Spleen (tissue), 11 donors: ENCODE data around the gene BASP1. TPM values are rescaled to one million over a fixed set of nuclear protein-coding genes. Genes with fewer than 3 reads are reported as not detected.

Source experiments
- DNase-seq: peaks from one replicate; pipeline ENCODE4 v3.0.0-alpha.2; 2020
- H3K27ac ChIP-seq, 8 donors: fragments of 200-600 bp; sonication (generic) in 7 of 8; 1 replicate in 4 of 8; 2 replicates in 4 of 8; pipeline versions ENCODE4 v1.5.0 to v1.8.0; 2016 to 2021; ENCODE audit warnings: inconsistent platforms in 4 of 8, mild to moderate bottlenecking in 4 of 8, moderate library complexity in 1 of 8
- H3K27me3 ChIP-seq, 7 donors: fragments of 200-600 bp; sonication (generic) in 6 of 7; replicated peaks in 1 of 7; 1 replicate in 4 of 7; 2 replicates in 3 of 7; pipeline versions ENCODE4 v1.5.0 to v1.8.0; 2016 to 2021; ENCODE audit warnings: inconsistent platforms in 3 of 7, mild to moderate bottlenecking in 1 of 7
- H3K36me3 ChIP-seq, 6 donors: fragments of 200-600 bp; sonication (generic) in 5 of 6; 1 replicate in 4 of 6; 2 replicates in 2 of 6; pipeline versions ENCODE4 v1.5.0 to v1.8.0; 2016 to 2021; ENCODE audit warnings: inconsistent platforms in 2 of 6
- H3K4me1 ChIP-seq, 6 donors: fragments of 200-600 bp; sonication (generic) in 5 of 6; 1 replicate in 3 of 6; 2 replicates in 3 of 6; pipeline versions ENCODE4 v1.5.0 to v1.8.0; 2016 to 2021; ENCODE audit warnings: inconsistent platforms in 3 of 6
- H3K4me3 ChIP-seq, 8 donors: fragments of 200-600 bp; sonication (generic) in 7 of 8; 1 replicate in 4 of 8; 2 replicates in 4 of 8; pipeline versions ENCODE4 v1.5.0 to v1.8.0; 2016 to 2021; ENCODE audit warnings: inconsistent platforms in 4 of 8, mild to moderate bottlenecking in 4 of 8, moderate library complexity in 2 of 8
- H3K9me3 ChIP-seq, 8 donors: fragments of 200-600 bp; sonication (generic) in 7 of 8; 1 replicate in 4 of 8; 2 replicates in 4 of 8; pipeline versions ENCODE4 v1.5.0 to v1.8.0; 2016 to 2021; ENCODE audit warnings: inconsistent platforms in 4 of 8
- POLR2A ChIP-seq, 3 donors: fragments of 450-650 bp; IDR thresholded peaks; one replicate each; pipeline ENCODE4 v1.5.1; 2017; ENCODE audit warnings: antibody characterized with exemption in 3 of 3, mild to moderate bottlenecking in 1 of 3
- POLR2AphosphoS5 ChIP-seq, 3 donors: sonication (generic); formaldehyde crosslinking; IDR thresholded peaks; one replicate each; pipeline ENCODE4 v1.5.1; 2017; ENCODE audit warnings: antibody characterized with exemption in 3 of 3
- WGBS, 5 donors: extraction: QIAGEN DNeasy Blood & Tissue Kit in 3 of 5; methylation state at CpG; one replicate each; pipeline versions ENCODE4 v1.1.5 to v1.1.7; 2013 to 2018; 5-methylcytosine and 5-hydroxymethylcytosine counted together
- intact Hi-C: fragments of 100-400 bp; cut with DNase I; formaldehyde crosslinking; loops from one replicate; pipeline ENCODE4 v1.15.0; 2023; ENCODE audit warnings: low total_unique reads
- polyA plus RNA-seq, 3 donors: library from polyadenylated mRNA; stranded (reverse); fragments of 200-250 nt; gene quantifications; one replicate each; pipeline ENCODE4 v1.2.1, GENCODE V29; 2013
- total RNA-seq, 7 donors: library from RNA; depleted of rRNA in 3 of 7; stranded (reverse); fragments of >200 nt in 3 of 7; fragmentation: NEBNext Ultra II Directional in 4 of 7; extraction: Animal tissue kit (Norgen Biotek cat#: 25700) in 4 of 7; gene quantifications; one replicate each; pipeline versions ENCODE4 v1.1.0 to v1.2.1, GENCODE V29; 2016 to 2021
- TF ChIP-seq, protein P1 (sequence below), 11 experiments: fragments of 200-600 bp in 7 of 11; fragments of 450-650 bp in 4 of 11; sonication (generic) in 4 of 11; IDR thresholded peaks in 8 of 11; conservative IDR thresholded peaks in 3 of 11; 1 replicate in 7 of 11; 2 replicates in 4 of 11; pipeline versions ENCODE4 v1.4.0 to v1.8.0; 2016 to 2021; ENCODE audit warnings: antibody characterized with exemption in 11 of 11, inconsistent platforms in 4 of 11, mild to moderate bottlenecking in 1 of 11
- donor health status: healthy with polysubstance abuse.
- donor health status: DM: no; HTN: no; CAD: no; lungs with moderate emphysema.
- donor health status: DM: no; HTN: no; CAD: no.
- donor health status: Bipolar disorder and iron deficiency.
- donor health status: healthy.
- donor health status: DM: no; HTN: no; CAD: no.
- donor health status: DM: yes; HTN: yes; CAD: no.

Gene BASP1
- total and polyA plus RNA-seq, 10 donors = 44.5 to 168 (median 102) TPM

- H3K27me3 ChIP-seq = no peaks in the 10 kb centered on the region
- peaks cover 0 to 4% (median 0%) of the 10 kb centered on the region in 6 donors for H3K36me3 ChIP-seq
- no peak for DNase-seq
- TF ChIP-seq, protein P1, sequence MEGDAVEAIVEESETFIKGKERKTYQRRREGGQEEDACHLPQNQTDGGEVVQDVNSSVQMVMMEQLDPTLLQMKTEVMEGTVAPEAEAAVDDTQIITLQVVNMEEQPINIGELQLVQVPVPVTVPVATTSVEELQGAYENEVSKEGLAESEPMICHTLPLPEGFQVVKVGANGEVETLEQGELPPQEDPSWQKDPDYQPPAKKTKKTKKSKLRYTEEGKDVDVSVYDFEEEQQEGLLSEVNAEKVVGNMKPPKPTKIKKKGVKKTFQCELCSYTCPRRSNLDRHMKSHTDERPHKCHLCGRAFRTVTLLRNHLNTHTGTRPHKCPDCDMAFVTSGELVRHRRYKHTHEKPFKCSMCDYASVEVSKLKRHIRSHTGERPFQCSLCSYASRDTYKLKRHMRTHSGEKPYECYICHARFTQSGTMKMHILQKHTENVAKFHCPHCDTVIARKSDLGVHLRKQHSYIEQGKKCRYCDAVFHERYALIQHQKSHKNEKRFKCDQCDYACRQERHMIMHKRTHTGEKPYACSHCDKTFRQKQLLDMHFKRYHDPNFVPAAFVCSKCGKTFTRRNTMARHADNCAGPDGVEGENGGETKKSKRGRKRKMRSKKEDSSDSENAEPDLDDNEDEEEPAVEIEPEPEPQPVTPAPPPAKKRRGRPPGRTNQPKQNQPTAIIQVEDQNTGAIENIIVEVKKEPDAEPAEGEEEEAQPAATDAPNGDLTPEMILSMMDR (IDR thresholded peaks at IDR 0.05 in 8 of 11, conservative IDR thresholded peaks at IDR 0.05 in 3 of 11) = no peak
- peak in 2 of 3 donors; percentile 21 to 86 for TF ChIP-seq POLR2AphosphoS5 (IDR thresholded peaks at IDR 0.05)
- H3K4me3 ChIP-seq = peak overlapping the region in 1 of 8 donors; percentile 39
- peak overlapping the region in 7 of 8 donors; percentile 30 to 83 (median 79) for H3K27ac ChIP-seq
- 16 to 47% (median 28%) methylated on average over 6 of the region's 6 CpGs for WGBS, 5 donors
- H3K9me3 ChIP-seq = peaks cover 0 to 10% (median 0%) of the 10 kb centered on the region in 8 donors
- intact Hi-C loops = no loop called here
- peaks cover 0 to 80% (median 17%) of the 10 kb centered on the region in 6 donors for H3K4me1 ChIP-seq
Measured at GRCh38 chr5:17255471-17256021, 38.1 kb downstream of the BASP1 start.

DNA sequence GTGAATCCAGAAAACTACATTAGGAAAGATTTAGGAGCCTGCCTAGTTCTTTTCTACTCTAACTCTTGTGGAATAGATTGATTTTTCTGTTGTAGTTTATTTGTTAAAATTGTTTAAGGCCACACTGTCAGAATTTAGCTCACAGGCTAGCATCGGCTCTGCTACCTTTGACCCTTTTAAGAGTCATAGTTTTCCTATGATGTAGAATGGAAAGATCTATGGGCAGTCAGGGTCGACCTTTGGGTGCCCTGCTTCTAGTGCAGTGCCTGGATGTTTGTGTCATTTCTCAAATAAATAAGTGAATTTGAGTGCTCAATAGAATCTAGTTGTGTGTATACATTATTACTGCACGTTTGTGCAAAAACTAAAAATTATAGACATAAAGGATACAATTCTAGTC, 38.7 kb downstream of the BASP1 start:
- WGBS, 5 donors = 66 to 78% (median 70%) methylated on average over 3 of the region's 3 CpGs
- peak overlapping the region in 7 of 8 donors; percentile 30 to 83 (median 79) for H3K27ac ChIP-seq

GRCh38 chr5:17256839-17257238, 39.4 kb downstream of the BASP1 start:
- intact Hi-C loops = no loop called here
- Histone ChIP-seq H3K27ac (peak overlapping the region in 7 of 8 donors; percentile 30 to 83 (median 79)), H3K4me3 (peak overlapping the region in 1 of 8 donors; percentile 39), H3K9me3 (peaks cover 0 to 10% (median 0%) of the 10 kb centered on the region in 8 donors), H3K4me1 (peaks cover 0 to 83% (median 17%) of the 10 kb centered on the region in 6 donors), H3K27me3 (no peaks in the 10 kb centered on the region), H3K36me3 (peaks cover 0 to 4% (median 0%) of the 10 kb centered on the region in 6 donors)
- TF ChIP-seq, protein P1 (IDR thresholded peaks at IDR 0.05 in 8 of 11, conservative IDR thresholded peaks at IDR 0.05 in 3 of 11) = no peak
- no peak for TF ChIP-seq POLR2A (IDR thresholded peaks at IDR 0.05)
- TF ChIP-seq POLR2AphosphoS5 (IDR thresholded peaks at IDR 0.05) = no peak
- DNase-seq = no peak

More for the DNA sequence above, 38.7 kb downstream of the BASP1 start:
- intact Hi-C loops = no loop called here
- Histone ChIP-seq H3K27me3 (no peaks in the 10 kb centered on the region), H3K4me3 (peak overlapping the region in 1 of 8 donors; percentile 39), H3K36me3 (peaks cover 0 to 4% (median 0%) of the 10 kb centered on the region in 6 donors), H3K9me3 (peaks cover 0 to 10% (median 0%) of the 10 kb centered on the region in 8 donors), H3K4me1 (peaks cover 0 to 85% (median 17%) of the 10 kb centered on the region in 6 donors)
- no peak for TF ChIP-seq POLR2A (IDR thresholded peaks at IDR 0.05)
- TF ChIP-seq, protein P1 (IDR thresholded peaks at IDR 0.05 in 8 of 11, conservative IDR thresholded peaks at IDR 0.05 in 3 of 11) = no peak
- TF ChIP-seq POLR2AphosphoS5 (IDR thresholded peaks at IDR 0.05) = no peak
- no peak for DNase-seq

GRCh38 chr5:17257705-17258273, 40.4 kb downstream of the BASP1 start:
- 69 to 74% (median 70%) methylated on average over 5 of the region's 5 CpGs for WGBS, 5 donors
- TF ChIP-seq, protein P1 (IDR thresholded peaks at IDR 0.05 in 8 of 11, conservative IDR thresholded peaks at IDR 0.05 in 3 of 11) = no peak
- peak in 1 of 3 donors; percentile 14 for TF ChIP-seq POLR2AphosphoS5 (IDR thresholded peaks at IDR 0.05)
- TF ChIP-seq POLR2A (IDR thresholded peaks at IDR 0.05) = no peak
- intact Hi-C loops = no loop called here
- H3K36me3 ChIP-seq = peaks cover 0 to 4% (median 0%) of the 10 kb centered on the region in 6 donors
- DNase-seq = no peak
- no peaks in the 10 kb centered on the region for H3K27me3 ChIP-seq
- peaks cover 0 to 10% (median 0%) of the 10 kb centered on the region in 8 donors for H3K9me3 ChIP-seq
- H3K4me1 ChIP-seq = peaks cover 0 to 83% (median 14%) of the 10 kb centered on the region in 6 donors
- H3K4me3 ChIP-seq = peak overlapping the region in 1 of 8 donors; percentile 39
- peak overlapping the region in 5 of 8 donors; percentile 13 to 81 (median 79) for H3K27ac ChIP-seq
